ENCODE measurements around the gene CELF4.
"Not testable (repeated sequence)": the region's sequence is repeated elsewhere in the genome, so short reads cannot be mapped to it uniquely, and the experiment has no call there.

The CELF4 gene

GRCh38 chr18:37380546-37381110 lies 185.0 kb downstream of the CELF4 start:
- Histone ChIP-seq H3K36me3 (ENCODE audit: insufficient read depth, low read length) (no peaks in the 10 kb centered on the region), H3K4me1 (ENCODE audit: insufficient read depth, low read length) (no peaks in the 10 kb centered on the region), H3K4me3 (ENCODE audit: low read length) (no peak overlapping the region), H2AFZ (ENCODE audit: low read depth, low read length) (no peak overlapping the region), H3K27me3 (ENCODE audit: insufficient read depth, low read length) (peaks cover 12% of the 10 kb centered on the region), H3K9me3 (ENCODE audit: low read length) (no peaks in the 10 kb centered on the region)

GRCh38 chr18:37378336-37379010 lies 187.1 kb downstream of the CELF4 start:
- no peaks in the 10 kb centered on the region for H3K9me3 ChIP-seq (ENCODE audit: low read length)
- no peaks in the 10 kb centered on the region for H3K4me1 ChIP-seq (ENCODE audit: insufficient read depth, low read length)
- peaks cover 18% of the 10 kb centered on the region for H3K27me3 ChIP-seq (ENCODE audit: insufficient read depth, low read length)
- no peak overlapping the region for H3K4me3 ChIP-seq (ENCODE audit: low read length)
- no peak overlapping the region for H2AFZ ChIP-seq (ENCODE audit: low read depth, low read length)
- no peaks in the 10 kb centered on the region for H3K36me3 ChIP-seq (ENCODE audit: insufficient read depth, low read length)

- peaks cover 18% of the 10 kb centered on the region for H3K27me3 ChIP-seq (ENCODE audit: insufficient read depth, low read length)
- no peaks in the 10 kb centered on the region for H3K36me3 ChIP-seq (ENCODE audit: insufficient read depth, low read length)
- no peak overlapping the region for H2AFZ ChIP-seq (ENCODE audit: low read depth, low read length)
- no peak overlapping the region for H3K4me3 ChIP-seq (ENCODE audit: low read length)
- no peaks in the 10 kb centered on the region for H3K9me3 ChIP-seq (ENCODE audit: low read length)
- no peaks in the 10 kb centered on the region for H3K4me1 ChIP-seq (ENCODE audit: insufficient read depth, low read length)
Measured at GRCh38 chr18:37375181-37375580, 190.4 kb downstream of the CELF4 start.

- H3K4me3 ChIP-seq (ENCODE audit: low read length) = no peak overlapping the region
- no peak overlapping the region for H2AFZ ChIP-seq (ENCODE audit: low read depth, low read length)
- H3K36me3 ChIP-seq (ENCODE audit: insufficient read depth, low read length) = no peaks in the 10 kb centered on the region
- H3K9me3 ChIP-seq (ENCODE audit: low read length) = no peaks in the 10 kb centered on the region
- peaks cover 11% of the 10 kb centered on the region for H3K4me1 ChIP-seq (ENCODE audit: insufficient read depth, low read length)
- H3K27me3 ChIP-seq (ENCODE audit: insufficient read depth, low read length) = peaks cover 12% of the 10 kb centered on the region
Measured at GRCh38 chr18:37368110-37368954, 197.3 kb downstream of the CELF4 start.

GRCh38 chr18:37364237-37364636 lies 201.4 kb downstream of the CELF4 start:
- Histone ChIP-seq H2AFZ (ENCODE audit: low read depth, low read length) (no peak overlapping the region), H3K4me3 (ENCODE audit: low read length) (no peak overlapping the region), H3K27me3 (ENCODE audit: insufficient read depth, low read length) (peaks cover 36% of the 10 kb centered on the region), H3K36me3 (ENCODE audit: insufficient read depth, low read length) (no peaks in the 10 kb centered on the region), H3K9me3 (ENCODE audit: low read length) (no peaks in the 10 kb centered on the region), H3K4me1 (ENCODE audit: insufficient read depth, low read length) (peaks cover 21% of the 10 kb centered on the region)

- Histone ChIP-seq H3K27me3 (ENCODE audit: insufficient read depth, low read length) (peaks cover 35% of the 10 kb centered on the region), H2AFZ (ENCODE audit: low read depth, low read length) (no peak overlapping the region), H3K4me1 (ENCODE audit: insufficient read depth, low read length) (peaks cover 10% of the 10 kb centered on the region), H3K4me3 (ENCODE audit: low read length) (no peak overlapping the region), H3K36me3 (ENCODE audit: insufficient read depth, low read length) (no peaks in the 10 kb centered on the region), H3K9me3 (ENCODE audit: low read length) (no peaks in the 10 kb centered on the region)
Measured at GRCh38 chr18:37362158-37362890, 203.3 kb downstream of the CELF4 start.

GRCh38 chr18:37361335-37362157 lies 204.1 kb downstream of the CELF4 start:
- Histone ChIP-seq H3K4me1 (ENCODE audit: insufficient read depth, low read length) (peaks cover 10% of the 10 kb centered on the region), H3K9me3 (ENCODE audit: low read length) (no peaks in the 10 kb centered on the region), H2AFZ (ENCODE audit: low read depth, low read length) (no peak overlapping the region), H3K27me3 (ENCODE audit: insufficient read depth, low read length) (peaks cover 30% of the 10 kb centered on the region), H3K36me3 (ENCODE audit: insufficient read depth, low read length) (no peaks in the 10 kb centered on the region), H3K4me3 (ENCODE audit: low read length) (no peak overlapping the region)

GRCh38 chr18:37358061-37358460 lies 207.5 kb downstream of the CELF4 start:
- H3K9me3 ChIP-seq (ENCODE audit: low read length); H3K36me3 ChIP-seq (ENCODE audit: insufficient read depth, low read length); H3K4me3 ChIP-seq (ENCODE audit: low read length); H3K4me1 ChIP-seq (ENCODE audit: insufficient read depth, low read length); H2AFZ ChIP-seq (ENCODE audit: low read depth, low read length): not testable (repeated sequence)
- H3K27me3 ChIP-seq (ENCODE audit: insufficient read depth, low read length) = peaks cover 24% of the 10 kb centered on the region

GRCh38 chr18:37355772-37356171 lies 209.8 kb downstream of the CELF4 start:
- Histone ChIP-seq H2AFZ (ENCODE audit: low read depth, low read length) (no peak overlapping the region), H3K27me3 (ENCODE audit: insufficient read depth, low read length) (peaks cover 5% of the 10 kb centered on the region), H3K4me1 (ENCODE audit: insufficient read depth, low read length) (no peaks in the 10 kb centered on the region), H3K9me3 (ENCODE audit: low read length) (no peaks in the 10 kb centered on the region), H3K4me3 (ENCODE audit: low read length) (no peak overlapping the region), H3K36me3 (ENCODE audit: insufficient read depth, low read length) (no peaks in the 10 kb centered on the region)

GRCh38 chr18:37351110-37351509 lies 214.5 kb downstream of the CELF4 start:
- Histone ChIP-seq H3K9me3 (ENCODE audit: low read length) (no peaks in the 10 kb centered on the region), H3K36me3 (ENCODE audit: insufficient read depth, low read length) (no peaks in the 10 kb centered on the region), H3K27me3 (ENCODE audit: insufficient read depth, low read length) (peaks cover 8% of the 10 kb centered on the region), H2AFZ (ENCODE audit: low read depth, low read length) (no peak overlapping the region), H3K4me1 (ENCODE audit: insufficient read depth, low read length) (no peaks in the 10 kb centered on the region), H3K4me3 (ENCODE audit: low read length) (no peak overlapping the region)

GRCh38 chr18:37348729-37349128 lies 216.9 kb downstream of the CELF4 start:
- no peak overlapping the region for H3K4me3 ChIP-seq (ENCODE audit: low read length)
- H3K27me3 ChIP-seq (ENCODE audit: insufficient read depth, low read length) = peaks cover 9% of the 10 kb centered on the region
- H3K4me1 ChIP-seq (ENCODE audit: insufficient read depth, low read length) = no peaks in the 10 kb centered on the region
- no peaks in the 10 kb centered on the region for H3K36me3 ChIP-seq (ENCODE audit: insufficient read depth, low read length)
- no peak overlapping the region for H2AFZ ChIP-seq (ENCODE audit: low read depth, low read length)
- H3K9me3 ChIP-seq (ENCODE audit: low read length) = no peaks in the 10 kb centered on the region

GRCh38 chr18:37346048-37346447 lies 219.6 kb downstream of the CELF4 start:
- Histone ChIP-seq H3K4me1 (ENCODE audit: insufficient read depth, low read length) (no peaks in the 10 kb centered on the region), H3K4me3 (ENCODE audit: low read length) (no peak overlapping the region), H3K9me3 (ENCODE audit: low read length) (no peaks in the 10 kb centered on the region), H2AFZ (ENCODE audit: low read depth, low read length) (no peak overlapping the region), H3K36me3 (ENCODE audit: insufficient read depth, low read length) (no peaks in the 10 kb centered on the region), H3K27me3 (ENCODE audit: insufficient read depth, low read length) (peaks cover 9% of the 10 kb centered on the region)

All from neuron (in vitro differentiated cells).